Measurements from ENCODE around the gene GATA5.

GATA5 gene

GRCh38 chr20:62507991-62508640 lies 32.3 kb upstream of the GATA5 start:
- peak overlapping the region; percentile 42 for H2BK5ac ChIP-seq (ENCODE audit: low read length)
- H3K9me3 ChIP-seq (replicated peaks in 1 of 2; ENCODE audit: control insufficient read depth in 2 of 2, insufficient read depth in 1 of 2, low read depth in 1 of 2, low read length in 2 of 2), result peaks cover 0 to 2% of the 10 kb centered on the region in 2 donors
- H3K27ac ChIP-seq (replicated peaks; ENCODE audit: low read length), result no peak overlapping the region
- H2AFZ ChIP-seq (ENCODE audit: low read length), result no peak overlapping the region
- H2BK12ac ChIP-seq (ENCODE audit: low read length), result no peak overlapping the region
- no peak overlapping the region for H3K23ac ChIP-seq (ENCODE audit: low read depth, low read length, poor library complexity)
- no CpG with 5 or more reads among the region's 22 CpGs for WGBS, 2 donors (ENCODE audit: extremely low coverage in 2 of 2, insufficient read length in 2 of 2, insufficient replicate concordance in 1 of 2)
- peak overlapping the region; percentile 68 for H2AK5ac ChIP-seq (ENCODE audit: low read depth, low read length)
- no peak overlapping the region for H2BK120ac ChIP-seq (ENCODE audit: low read depth, low read length)
- peak overlapping the region; percentile 48 for H3K18ac ChIP-seq (ENCODE audit: low read length)
- peaks cover 0 to 14% of the 10 kb centered on the region in 2 donors for H3K4me1 ChIP-seq (ENCODE audit: control insufficient read depth in 2 of 2, insufficient read depth in 1 of 2, low read depth in 1 of 2, low read length in 2 of 2)
- no peak overlapping the region for H3K9ac ChIP-seq (ENCODE audit: low read depth, low read length, poor library complexity)
- H2BK15ac ChIP-seq (ENCODE audit: low read length), result peak overlapping the region; percentile 7
- H3K79me1 ChIP-seq (ENCODE audit: low read depth, low read length), result peaks cover 4% of the 10 kb centered on the region
- no peak overlapping the region for H4K8ac ChIP-seq (ENCODE audit: low read depth, low read length)
- H3K36me3 ChIP-seq (replicated peaks in 1 of 2; ENCODE audit: control insufficient read depth in 2 of 2, insufficient read depth in 2 of 2, low read length in 2 of 2), result no peaks in the 10 kb centered on the region
- DNase-seq (ENCODE audit: low spot score), result no peak
- peaks cover 0 to 16% (median 0%) of the 10 kb centered on the region in 3 experiments for H3K27me3 ChIP-seq (ENCODE audit: control insufficient read depth in 3 of 3, insufficient read depth in 3 of 3, low read depth in 1 of 3, low read length in 3 of 3)
- no peak overlapping the region for H4K91ac ChIP-seq (ENCODE audit: low read depth, low read length, poor library complexity)
- peak overlapping the region; percentile 76 for H3K4ac ChIP-seq (ENCODE audit: low read length)
- no peak overlapping the region for H3K4me2 ChIP-seq (ENCODE audit: insufficient read depth, low read length, poor library complexity, severe bottlenecking)
- peak overlapping the region; percentile 56 for H3K14ac ChIP-seq (ENCODE audit: low read length)
- no peak overlapping the region for H3K4me3 ChIP-seq (ENCODE audit: low read length in 2 of 2)

- Histone ChIP-seq H3K36me3 (replicated peaks in 1 of 2; ENCODE audit: control insufficient read depth in 2 of 2, insufficient read depth in 2 of 2, low read length in 2 of 2) (no peaks in the 10 kb centered on the region), H3K4me1 (ENCODE audit: control insufficient read depth in 2 of 2, insufficient read depth in 1 of 2, low read depth in 1 of 2, low read length in 2 of 2) (peaks cover 0 to 14% of the 10 kb centered on the region in 2 donors), H3K27ac (replicated peaks; ENCODE audit: low read length) (no peak overlapping the region), H3K4ac (ENCODE audit: low read length) (no peak overlapping the region), H2BK120ac (ENCODE audit: low read depth, low read length) (no peak overlapping the region), H3K9ac (ENCODE audit: low read depth, low read length, poor library complexity) (no peak overlapping the region), H3K14ac (ENCODE audit: low read length) (peak overlapping the region; percentile 63), H3K4me2 (ENCODE audit: insufficient read depth, low read length, poor library complexity, severe bottlenecking) (no peak overlapping the region), H3K79me1 (ENCODE audit: low read depth, low read length) (peaks cover 4% of the 10 kb centered on the region), H3K4me3 (ENCODE audit: low read length in 2 of 2) (no peak overlapping the region), H2AFZ (ENCODE audit: low read length) (no peak overlapping the region), H2BK12ac (ENCODE audit: low read length) (peak overlapping the region; percentile 86), H3K18ac (ENCODE audit: low read length) (peak overlapping the region; percentile 85), H3K9me3 (replicated peaks in 1 of 2; ENCODE audit: control insufficient read depth in 2 of 2, insufficient read depth in 1 of 2, low read depth in 1 of 2, low read length in 2 of 2) (peaks cover 0 to 2% of the 10 kb centered on the region in 2 donors), H4K91ac (ENCODE audit: low read depth, low read length, poor library complexity) (no peak overlapping the region), H4K8ac (ENCODE audit: low read depth, low read length) (no peak overlapping the region), H2BK5ac (ENCODE audit: low read length) (peak overlapping the region; percentile 42), H2BK15ac (ENCODE audit: low read length) (peak overlapping the region; percentile 49), H3K27me3 (ENCODE audit: control insufficient read depth in 3 of 3, insufficient read depth in 3 of 3, low read depth in 1 of 3, low read length in 3 of 3) (peaks cover 0 to 8% (median 0%) of the 10 kb centered on the region in 3 experiments), H3K23ac (ENCODE audit: low read depth, low read length, poor library complexity) (peak overlapping the region; percentile 20), H2AK5ac (ENCODE audit: low read depth, low read length) (peak overlapping the region; percentile 68)
- DNase-seq (ENCODE audit: low spot score), result no peak
- WGBS, 2 donors (ENCODE audit: extremely low coverage in 2 of 2, insufficient read length in 2 of 2, insufficient replicate concordance in 1 of 2), result no CpG with 5 or more reads among the region's 7 CpGs
These were observed 31.5 kb upstream of the GATA5 start for GRCh38 chr20:62507323-62507722.

GRCh38 chr20:62506791-62507190 lies 31.0 kb upstream of the GATA5 start:
- Histone ChIP-seq H2BK5ac (ENCODE audit: low read length) (no peak overlapping the region), H3K4me1 (ENCODE audit: control insufficient read depth in 2 of 2, insufficient read depth in 1 of 2, low read depth in 1 of 2, low read length in 2 of 2) (peaks cover 0 to 14% of the 10 kb centered on the region in 2 donors), H3K23ac (ENCODE audit: low read depth, low read length, poor library complexity) (no peak overlapping the region), H4K8ac (ENCODE audit: low read depth, low read length) (no peak overlapping the region), H2AK5ac (ENCODE audit: low read depth, low read length) (peak overlapping the region; percentile 25), H3K27ac (replicated peaks; ENCODE audit: low read length) (no peak overlapping the region), H2BK12ac (ENCODE audit: low read length) (no peak overlapping the region), H4K91ac (ENCODE audit: low read depth, low read length, poor library complexity) (no peak overlapping the region), H3K18ac (ENCODE audit: low read length) (no peak overlapping the region), H2BK15ac (ENCODE audit: low read length) (no peak overlapping the region), H3K4me2 (ENCODE audit: insufficient read depth, low read length, poor library complexity, severe bottlenecking) (no peak overlapping the region), H2AFZ (ENCODE audit: low read length) (no peak overlapping the region), H3K9me3 (replicated peaks in 1 of 2; ENCODE audit: control insufficient read depth in 2 of 2, insufficient read depth in 1 of 2, low read depth in 1 of 2, low read length in 2 of 2) (peaks cover 0 to 2% of the 10 kb centered on the region in 2 donors), H2BK120ac (ENCODE audit: low read depth, low read length) (no peak overlapping the region), H3K14ac (ENCODE audit: low read length) (no peak overlapping the region), H3K9ac (ENCODE audit: low read depth, low read length, poor library complexity) (no peak overlapping the region), H3K27me3 (ENCODE audit: control insufficient read depth in 3 of 3, insufficient read depth in 3 of 3, low read depth in 1 of 3, low read length in 3 of 3) (peaks cover 0 to 4% (median 0%) of the 10 kb centered on the region in 3 experiments), H3K36me3 (replicated peaks in 1 of 2; ENCODE audit: control insufficient read depth in 2 of 2, insufficient read depth in 2 of 2, low read length in 2 of 2) (no peaks in the 10 kb centered on the region), H3K4ac (ENCODE audit: low read length) (no peak overlapping the region), H3K79me1 (ENCODE audit: low read depth, low read length) (peaks cover 6% of the 10 kb centered on the region), H3K4me3 (ENCODE audit: low read length in 2 of 2) (no peak overlapping the region)
- WGBS, 2 donors (ENCODE audit: extremely low coverage in 2 of 2, insufficient read length in 2 of 2, insufficient replicate concordance in 1 of 2), result no CpG with 5 or more reads among the region's 16 CpGs
- no peak for DNase-seq (ENCODE audit: low spot score)

- no peak for DNase-seq (ENCODE audit: low spot score)
- Histone ChIP-seq H3K4ac (ENCODE audit: low read length) (no peak overlapping the region), H3K23ac (ENCODE audit: low read depth, low read length, poor library complexity) (no peak overlapping the region), H3K4me3 (ENCODE audit: low read length in 2 of 2) (no peak overlapping the region), H3K36me3 (replicated peaks in 1 of 2; ENCODE audit: control insufficient read depth in 2 of 2, insufficient read depth in 2 of 2, low read length in 2 of 2) (no peaks in the 10 kb centered on the region), H2BK15ac (ENCODE audit: low read length) (no peak overlapping the region), H3K4me1 (ENCODE audit: control insufficient read depth in 2 of 2, insufficient read depth in 1 of 2, low read depth in 1 of 2, low read length in 2 of 2) (peaks cover 0 to 7% of the 10 kb centered on the region in 2 donors), H3K9me3 (replicated peaks in 1 of 2; ENCODE audit: control insufficient read depth in 2 of 2, insufficient read depth in 1 of 2, low read depth in 1 of 2, low read length in 2 of 2) (peaks cover 0 to 2% of the 10 kb centered on the region in 2 donors), H2AK5ac (ENCODE audit: low read depth, low read length) (peak overlapping the region; percentile 49), H3K18ac (ENCODE audit: low read length) (peak overlapping the region; percentile 53), H3K27ac (replicated peaks; ENCODE audit: low read length) (no peak overlapping the region), H2AFZ (ENCODE audit: low read length) (no peak overlapping the region), H3K9ac (ENCODE audit: low read depth, low read length, poor library complexity) (no peak overlapping the region), H3K14ac (ENCODE audit: low read length) (no peak overlapping the region), H2BK5ac (ENCODE audit: low read length) (no peak overlapping the region), H4K8ac (ENCODE audit: low read depth, low read length) (no peak overlapping the region), H2BK12ac (ENCODE audit: low read length) (no peak overlapping the region), H3K4me2 (ENCODE audit: insufficient read depth, low read length, poor library complexity, severe bottlenecking) (no peak overlapping the region), H3K79me1 (ENCODE audit: low read depth, low read length) (peaks cover 6% of the 10 kb centered on the region), H4K91ac (ENCODE audit: low read depth, low read length, poor library complexity) (no peak overlapping the region), H2BK120ac (ENCODE audit: low read depth, low read length) (no peak overlapping the region), H3K27me3 (ENCODE audit: control insufficient read depth in 3 of 3, insufficient read depth in 3 of 3, low read depth in 1 of 3, low read length in 3 of 3) (no peaks in the 10 kb centered on the region)
- WGBS, 2 donors (ENCODE audit: extremely low coverage in 2 of 2, insufficient read length in 2 of 2, insufficient replicate concordance in 1 of 2), result no CpG with 5 or more reads among the region's 9 CpGs
These were observed 30.3 kb upstream of the GATA5 start for GRCh38 chr20:62506087-62506486.
